NCI-H2107 treated with DMSO at 0.1 percent for 48 hours (cell line): ENCODE results near the gene C17orf100.
"Not testable (repeated sequence)": the region's sequence is repeated elsewhere in the genome, so short reads cannot be mapped to it uniquely, and the experiment has no call there.

Experiments
- DNase-seq: peaks from one replicate; lab custom pipeline; 2025; ENCODE audit not compliant: unreplicated experiment; lab: John Stamatoyannopoulos, UW

The C17orf100 gene

GRCh38 chr17:6688944-6689343, 37.4 kb downstream of the C17orf100 start:
- DNase-seq, result no peak

- DNase-seq, result no peak
These were observed 39.1 kb downstream of the C17orf100 start for GRCh38 chr17:6690641-6691040.

- DNase-seq, result no peak
These were observed 40.0 kb downstream of the C17orf100 start for GRCh38 chr17:6691546-6691945.

GRCh38 chr17:6691958-6692357, 40.4 kb downstream of the C17orf100 start:
- not testable (repeated sequence) for DNase-seq

- DNase-seq, result no peak
These were observed 43.5 kb downstream of the C17orf100 start for GRCh38 chr17:6695051-6695450.

- no peak for DNase-seq
These were observed 44.0 kb downstream of the C17orf100 start for GRCh38 chr17:6695565-6695964.

GRCh38 chr17:6696906-6697305, 45.3 kb downstream of the C17orf100 start:
- no peak for DNase-seq

- DNase-seq, result no peak
These were observed 46.4 kb downstream of the C17orf100 start for GRCh38 chr17:6698004-6698403.

- DNase-seq, result no peak
These were observed 48.7 kb downstream of the C17orf100 start for GRCh38 chr17:6699997-6700947.

- DNase-seq, result no peak
These were observed 49.4 kb downstream of the C17orf100 start for GRCh38 chr17:6700948-6701307.

- DNase-seq, result no peak
These were observed 50.2 kb downstream of the C17orf100 start for GRCh38 chr17:6701719-6702118.

GRCh38 chr17:6702567-6703215, 51.1 kb downstream of the C17orf100 start:
- no peak for DNase-seq
